ENCODE measurements around the gene AGRN.

Gene AGRN

GRCh38 chr1:1080122-1080757 is 60.3 kb downstream of the AGRN start:
- peak; percentile 51 for DNase-seq (ENCODE audit: low read depth)
- TF ChIP-seq CTCF (conservative IDR thresholded peaks at IDR 0.05; ENCODE audit: low read depth, low read length): no peak
- H3K4me3 ChIP-seq (ENCODE audit: low read length): peak overlapping the region; percentile 29

DNA sequence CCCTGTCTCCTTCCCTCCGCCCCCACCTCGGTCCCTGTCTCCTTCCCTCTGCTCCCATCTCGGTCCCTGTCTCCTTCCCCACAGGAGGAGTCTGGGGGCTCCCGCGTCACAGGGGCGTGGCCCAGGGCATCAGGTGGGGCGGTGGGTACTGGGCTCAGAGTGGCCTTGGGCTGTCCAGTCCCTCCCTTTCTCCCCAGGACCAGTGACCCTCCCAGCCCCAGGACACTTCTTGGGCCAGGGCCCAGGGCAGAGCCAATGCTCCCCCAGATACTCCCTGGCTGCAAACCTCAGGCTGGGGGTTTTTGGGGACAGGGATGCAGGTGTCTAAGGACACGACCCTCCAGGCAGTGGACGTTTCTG is 61.0 kb downstream of the AGRN start:
- no peak overlapping the region for H3K4me3 ChIP-seq (ENCODE audit: low read length)
- no peak for TF ChIP-seq CTCF (conservative IDR thresholded peaks at IDR 0.05; ENCODE audit: low read depth, low read length)
- no peak for DNase-seq (ENCODE audit: low read depth)

DNA sequence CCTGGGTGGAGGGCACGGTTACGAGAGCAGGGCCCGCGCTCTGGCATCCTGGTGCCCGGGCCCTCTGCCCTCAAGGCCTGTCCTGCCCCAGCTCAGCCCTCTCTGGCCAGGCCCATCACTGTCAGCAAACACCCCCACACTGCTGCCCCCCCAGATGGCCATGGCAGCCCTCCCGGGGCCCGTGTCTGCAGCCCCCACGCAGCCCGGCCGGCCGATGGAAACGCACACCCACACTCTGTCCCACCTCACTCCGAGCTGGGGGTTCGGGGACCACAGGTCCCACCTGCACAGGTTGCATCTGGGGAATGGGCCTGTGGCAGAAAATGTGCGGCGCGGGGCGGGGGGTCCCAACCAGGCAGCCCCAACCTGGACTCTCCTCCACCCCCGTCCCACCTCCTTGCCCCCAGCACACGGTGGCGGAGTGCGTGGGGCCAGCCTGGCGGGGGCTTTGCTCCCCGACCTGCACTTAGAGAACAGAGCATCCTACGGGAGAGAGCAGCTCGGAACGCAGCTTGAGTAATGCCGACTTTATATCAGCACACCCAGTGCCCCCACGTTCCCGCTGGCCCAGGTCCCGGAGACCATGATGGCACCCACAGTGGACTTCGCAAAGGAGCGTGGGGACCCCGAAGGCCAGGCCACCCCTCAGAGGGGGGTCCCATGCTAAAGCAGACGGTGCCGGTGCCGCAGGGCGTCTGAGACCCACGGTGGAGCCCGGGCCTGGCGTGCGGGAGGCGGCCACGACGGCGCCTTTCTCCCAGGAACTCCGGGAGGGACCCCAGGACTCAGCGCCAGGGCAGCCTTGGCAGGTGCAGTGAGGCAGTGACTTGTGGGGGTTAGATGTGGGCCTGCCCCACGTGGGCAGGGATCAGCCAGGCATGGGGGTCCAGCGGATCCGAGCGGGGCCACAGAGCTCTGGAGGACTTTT is 61.7 kb downstream of the AGRN start:
- no peak overlapping the region for H3K4me3 ChIP-seq (ENCODE audit: low read length)
- no peak for TF ChIP-seq CTCF (conservative IDR thresholded peaks at IDR 0.05; ENCODE audit: low read depth, low read length)
- no peak for DNase-seq (ENCODE audit: low read depth)

GRCh38 chr1:1082239-1082775 is 62.4 kb downstream of the AGRN start:
- TF ChIP-seq CTCF (conservative IDR thresholded peaks at IDR 0.05; ENCODE audit: low read depth, low read length): no peak
- no peak for DNase-seq (ENCODE audit: low read depth)

GRCh38 chr1:1082776-1083415 is 63.0 kb downstream of the AGRN start:
- no peak for TF ChIP-seq CTCF (conservative IDR thresholded peaks at IDR 0.05; ENCODE audit: low read depth, low read length)
- H3K4me3 ChIP-seq (ENCODE audit: low read length): no peak overlapping the region
- DNase-seq (ENCODE audit: low read depth): no peak

More at GRCh38 chr1:1082239-1082775, 62.4 kb downstream of the AGRN start:
- H3K4me3 ChIP-seq (ENCODE audit: low read length): no peak overlapping the region

- H3K4me3 ChIP-seq (ENCODE audit: low read length): no peak overlapping the region
- TF ChIP-seq CTCF (conservative IDR thresholded peaks at IDR 0.05; ENCODE audit: low read depth, low read length): no peak
- no peak for DNase-seq (ENCODE audit: low read depth)
Measured at GRCh38 chr1:1083416-1084371, 63.8 kb downstream of the AGRN start.

Data from retinal pigment epithelial cell (primary cell).